ENCODE measurements around the gene NMD3.
A peak's percentile ranks its signal among the peaks of the same experiment; 100 is the strongest.

Gene NMD3

DNA sequence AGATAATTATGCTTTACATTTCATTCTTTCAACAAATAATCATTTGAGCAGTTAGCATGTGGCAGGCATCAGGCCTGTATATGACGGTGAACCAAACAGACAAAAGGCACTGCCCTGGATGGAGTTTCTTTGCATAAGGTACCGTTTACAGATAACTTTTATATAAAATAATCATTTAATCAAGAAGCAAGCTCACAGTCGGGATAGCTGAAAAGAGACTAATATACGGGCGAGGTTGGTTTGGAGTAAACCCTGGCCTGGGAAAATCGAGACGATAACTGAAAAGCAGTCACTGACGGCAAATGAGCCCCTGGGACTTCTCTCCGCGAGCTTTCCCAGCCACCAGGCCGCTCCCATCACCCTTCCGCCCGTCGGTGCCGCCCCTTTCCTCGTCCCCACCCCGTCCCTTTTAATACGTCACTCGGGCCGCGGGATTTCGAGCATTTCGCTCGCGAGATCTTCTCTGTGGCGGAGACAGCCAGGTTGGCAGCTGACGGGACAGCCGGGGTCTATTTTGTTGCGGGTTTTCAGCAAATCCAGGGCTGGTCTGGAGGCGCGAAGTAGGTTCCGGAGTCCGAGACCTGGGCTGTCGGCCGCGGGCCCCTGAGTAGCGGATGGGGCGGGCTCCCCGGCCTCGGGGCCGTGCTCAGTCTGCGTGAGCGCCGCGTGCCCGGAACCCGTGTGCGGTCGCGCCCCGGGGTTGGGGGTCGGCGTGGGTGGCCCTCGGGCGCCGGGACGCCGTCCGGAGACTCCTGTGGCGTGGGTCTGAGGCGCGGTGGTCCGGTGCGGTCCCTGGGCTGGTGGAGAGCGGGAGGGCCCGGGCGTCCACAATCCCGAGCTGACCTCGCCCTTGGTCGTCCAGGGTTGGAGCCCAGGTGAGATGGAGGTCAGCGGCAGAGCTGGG, at the start of gene NMD3:
NMD3 (plus strand) TSS at position 462 of the 904 bp plus-strand sequence. CDS start 703 bp downstream, outside the sequence.
- peak within 1 kb of the TSS; percentile 35 for H3K27ac ChIP-seq (ENCODE audit: low read depth, low read length)
- H3K36me3 ChIP-seq (ENCODE audit: low read length) = peaks cover 10% of the 10 kb centered on the region; the same call in 1 of the 2 replicates
- peaks cover 13% of the 10 kb centered on the region; the same call in 1 of the 2 replicates for H4K20me1 ChIP-seq (ENCODE audit: low read depth, low read length)
- H3F3A ChIP-seq (ENCODE audit: insufficient read depth) = 0 out of 2 replicates have a peak, but pooled peaks cover 5% of the 10 kb centered on the region
- peaks cover 50% of the 10 kb centered on the region for H3K79me2 ChIP-seq (ENCODE audit: insufficient read depth, low read length)
- H3K27me3 ChIP-seq (ENCODE audit: low read length) = no peaks in the 10 kb centered on the region
- H2AFZ ChIP-seq (ENCODE audit: low read depth, low read length, severe bottlenecking) = peak within 1 kb of the TSS; percentile 87
- TF ChIP-seq CTCF (IDR thresholded peaks at IDR 0.05; ENCODE audit: insufficient read depth, low read length, poor library complexity, severe bottlenecking) (no peak), EZH2phosphoT487 (conservative IDR thresholded peaks at IDR 0.05; ENCODE audit: low read length) (no peak)
- no peaks in the 10 kb centered on the region for H3K9me3 ChIP-seq (ENCODE audit: insufficient read depth, low read length)
- H3K9ac ChIP-seq (ENCODE audit: low read length) = peak within 1 kb of the TSS; percentile 94
- H3K4me3 ChIP-seq (ENCODE audit: insufficient read depth, low read length, poor library complexity, severe bottlenecking) = peak within 1 kb of the TSS; percentile 99
- H3K4me2 ChIP-seq (ENCODE audit: low read depth, low read length, poor library complexity, severe bottlenecking) = peak within 1 kb of the TSS; percentile 81
- H3K9me2 ChIP-seq (replicated peaks; ENCODE audit: insufficient read depth, low read length) = no peaks in the 10 kb centered on the region

DNA sequence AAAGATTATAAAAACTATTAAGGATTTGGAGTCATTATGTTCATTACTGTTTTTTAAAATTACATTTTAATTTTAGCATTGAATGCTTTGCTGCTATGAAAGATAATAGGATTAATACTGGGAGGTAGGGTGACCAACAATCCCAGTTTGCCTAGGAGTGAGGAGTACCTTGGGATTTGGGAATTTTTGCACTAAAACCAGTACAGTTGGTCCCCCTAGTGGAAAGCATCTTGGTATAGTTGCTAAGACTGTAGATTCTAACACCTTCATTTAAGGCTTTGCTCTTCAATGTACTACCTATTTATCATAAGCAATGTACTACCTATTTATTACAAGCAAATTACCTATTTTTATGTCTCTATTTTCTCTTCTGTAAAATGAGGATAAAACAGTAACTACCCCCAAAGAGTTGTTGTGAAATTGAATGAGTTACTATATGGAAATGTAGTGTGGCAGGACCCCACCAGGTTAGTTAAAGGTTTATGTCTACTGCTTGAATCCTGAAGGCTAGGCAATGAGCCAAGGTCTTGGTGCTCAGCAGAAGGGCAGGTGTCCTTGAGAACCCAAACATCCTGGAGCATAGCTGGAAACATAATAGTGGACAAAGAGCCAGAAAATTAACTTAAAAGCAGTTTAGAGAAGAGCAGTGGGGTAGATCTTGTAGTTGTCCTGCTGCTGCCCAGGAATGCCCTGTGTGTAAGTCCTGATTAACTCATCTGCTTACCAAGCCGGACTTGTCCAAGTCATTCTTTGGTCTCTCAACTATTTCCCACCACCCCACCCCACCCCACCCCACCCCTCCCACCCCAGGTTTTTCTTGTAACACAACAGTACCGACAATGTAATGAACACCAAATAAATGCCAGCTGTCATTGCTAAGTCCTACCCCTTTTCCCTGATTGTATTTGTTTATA, 49.2 kb upstream of the NMD3 start:
- no peaks in the 10 kb centered on the region; the same call in 1 of the 2 replicates for H3K9me3 ChIP-seq (ENCODE audit: insufficient read depth, low read length)
- no peak overlapping the region for H3K9ac ChIP-seq (ENCODE audit: low read length)
- no peaks in the 10 kb centered on the region for H3K27me3 ChIP-seq (ENCODE audit: low read length)
- H3K36me3 ChIP-seq (ENCODE audit: low read length) = no peaks in the 10 kb centered on the region
- no peaks in the 10 kb centered on the region for H3F3A ChIP-seq (ENCODE audit: insufficient read depth)
- H3K27ac ChIP-seq (ENCODE audit: low read depth, low read length) = no peak overlapping the region
- no peaks in the 10 kb centered on the region for H4K20me1 ChIP-seq (ENCODE audit: low read depth, low read length)
- TF ChIP-seq EZH2phosphoT487 (conservative IDR thresholded peaks at IDR 0.05; ENCODE audit: low read length) (no peak), CTCF (IDR thresholded peaks at IDR 0.05; ENCODE audit: insufficient read depth, low read length, poor library complexity, severe bottlenecking) (no peak)
- H2AFZ ChIP-seq (ENCODE audit: low read depth, low read length, severe bottlenecking) = no peak overlapping the region
- H3K9me2 ChIP-seq (replicated peaks; ENCODE audit: insufficient read depth, low read length) = no peaks in the 10 kb centered on the region
- no peak overlapping the region for H3K4me2 ChIP-seq (ENCODE audit: low read depth, low read length, poor library complexity, severe bottlenecking)
- H3K4me3 ChIP-seq (ENCODE audit: insufficient read depth, low read length, poor library complexity, severe bottlenecking) = no peak overlapping the region
- H3K79me2 ChIP-seq (ENCODE audit: insufficient read depth, low read length) = no peaks in the 10 kb centered on the region

GRCh38 chr3:161175506-161175905, 45.6 kb upstream of the NMD3 start:
- no peaks in the 10 kb centered on the region for H3K9me2 ChIP-seq (replicated peaks; ENCODE audit: insufficient read depth, low read length)
- H3F3A ChIP-seq (ENCODE audit: insufficient read depth) = no peaks in the 10 kb centered on the region
- H3K9ac ChIP-seq (ENCODE audit: low read length) = no peak overlapping the region
- no peaks in the 10 kb centered on the region for H3K36me3 ChIP-seq (ENCODE audit: low read length)
- TF ChIP-seq CTCF (IDR thresholded peaks at IDR 0.05; ENCODE audit: insufficient read depth, low read length, poor library complexity, severe bottlenecking) (no peak), EZH2phosphoT487 (conservative IDR thresholded peaks at IDR 0.05; ENCODE audit: low read length) (no peak)
- no peak overlapping the region for H2AFZ ChIP-seq (ENCODE audit: low read depth, low read length, severe bottlenecking)
- no peaks in the 10 kb centered on the region for H4K20me1 ChIP-seq (ENCODE audit: low read depth, low read length)
- H3K4me2 ChIP-seq (ENCODE audit: low read depth, low read length, poor library complexity, severe bottlenecking) = no peak overlapping the region
- H3K9me3 ChIP-seq (ENCODE audit: insufficient read depth, low read length) = no peaks in the 10 kb centered on the region; the same call in 1 of the 2 replicates
- no peaks in the 10 kb centered on the region for H3K27me3 ChIP-seq (ENCODE audit: low read length)
- H3K79me2 ChIP-seq (ENCODE audit: insufficient read depth, low read length) = no peaks in the 10 kb centered on the region
- no peak overlapping the region for H3K4me3 ChIP-seq (ENCODE audit: insufficient read depth, low read length, poor library complexity, severe bottlenecking)
- H3K27ac ChIP-seq (ENCODE audit: low read depth, low read length) = no peak overlapping the region
